Testis (tissue), 3 donors: ENCODE results near the gene UTP4. TPM values are rescaled to one million over a fixed set of nuclear protein-coding genes. Genes with fewer than 3 reads are reported as not detected.
"Not testable (repeated sequence)": the region's sequence is repeated elsewhere in the genome, so short reads cannot be mapped to it uniquely, and the experiment has no call there.

Experiments used
- DNase-seq: peaks from one replicate; pipeline ENCODE4 v3.0.0-alpha.2; 2019
- H3K27ac ChIP-seq, 2 donors: fragments of 200-600 bp; sonication (generic); one replicate each; pipeline ENCODE4 v1.5.1; 2019
- H3K27me3 ChIP-seq: fragments of 200-600 bp; sonication (generic); one replicate; pipeline ENCODE4 v1.5.1; 2019
- H3K36me3 ChIP-seq: fragments of 200-600 bp; sonication (generic); one replicate; pipeline ENCODE4 v1.5.1; 2017; ENCODE audit warnings: low read depth; ENCODE audit errors: missing control alignments
- H3K4me1 ChIP-seq: fragments of 200-600 bp; sonication (generic); one replicate; pipeline ENCODE4 v1.5.1; 2019
- H3K4me3 ChIP-seq, 2 donors: fragments of 200-600 bp; sonication (generic); one replicate each; pipeline ENCODE4 v1.5.1; 2017 to 2019
- H3K9me3 ChIP-seq: fragments of 200-600 bp; sonication (generic); one replicate; pipeline ENCODE4 v1.5.1; 2017
- POLR2A ChIP-seq: fragments of 450-650 bp; IDR thresholded peaks from one replicate; pipeline ENCODE4 v1.6.1; 2017; ENCODE audit warnings: antibody characterized with exemption, mild to moderate bottlenecking, moderate library complexity
- WGBS, 2 donors: methylation state at CpG; one replicate each; pipeline ENCODE4 v1.1.5; 2018; 5-methylcytosine and 5-hydroxymethylcytosine counted together
- intact Hi-C: fragments of 100-400 bp; cut with DNase I; formaldehyde crosslinking; loops from one replicate; pipeline ENCODE4 v1.15.1; 2023; ENCODE audit warnings: low total_unique reads
- polyA plus RNA-seq: library from polyadenylated mRNA; stranded (reverse); fragments of 350-450 nt; fragmentation: Illumina TruSeq; extraction: RNeasy Lipid Tissue Mini Kit (QIAGEN cat#74804); gene quantifications from one replicate; pipeline ENCODE4 v1.2.3, GENCODE V29; 2014; ENCODE audit warnings: low read depth, low replicate concordance; ENCODE audit not compliant: insufficient read depth
- total RNA-seq, 2 donors: library from RNA; depleted of rRNA; stranded (reverse); fragments of >200 nt; gene quantifications; one replicate each; pipeline ENCODE4 v1.2.3, GENCODE V29; 2016
- TF ChIP-seq, protein P1 (sequence below), 3 experiments: fragments of 450-650 bp in 2 of 3; fragments of 200-600 bp in 1 of 3; sonication (generic) in 1 of 3; IDR thresholded peaks; one replicate each; pipeline ENCODE4 v1.5.1; 2016 to 2019; ENCODE audit warnings: antibody characterized with exemption in 3 of 3, mild to moderate bottlenecking in 2 of 3, moderate library complexity in 1 of 3

UTP4 gene
- total and polyA plus RNA-seq, 3 donors from 2014 or later: 72.8 to 80.5 (median 78.3) TPM

DNA sequence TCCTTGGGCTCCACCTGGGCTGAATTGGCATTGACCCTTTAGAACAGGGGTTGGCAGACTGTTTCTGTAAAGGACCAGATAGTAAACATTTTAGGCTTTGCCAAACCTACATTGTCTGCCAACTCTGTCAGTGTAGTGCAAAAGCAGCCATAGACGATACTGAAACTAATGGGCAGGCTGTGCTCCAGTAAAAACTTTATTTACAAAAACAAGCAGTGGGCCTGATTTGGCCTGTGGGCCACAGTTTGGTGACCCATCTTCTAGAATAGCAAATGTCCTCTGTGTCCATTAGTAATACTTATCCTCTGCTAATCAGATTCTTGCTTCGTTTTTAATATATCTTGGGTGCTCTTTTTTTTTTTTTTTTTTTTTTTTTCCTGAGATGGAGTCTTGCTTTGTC is 6.2 kb downstream of the UTP4 start:
- DNase-seq: no peak
- peaks cover 4% of the 10 kb centered on the region for H3K36me3 ChIP-seq
- no peak for TF ChIP-seq POLR2A
- TF ChIP-seq, protein P1, sequence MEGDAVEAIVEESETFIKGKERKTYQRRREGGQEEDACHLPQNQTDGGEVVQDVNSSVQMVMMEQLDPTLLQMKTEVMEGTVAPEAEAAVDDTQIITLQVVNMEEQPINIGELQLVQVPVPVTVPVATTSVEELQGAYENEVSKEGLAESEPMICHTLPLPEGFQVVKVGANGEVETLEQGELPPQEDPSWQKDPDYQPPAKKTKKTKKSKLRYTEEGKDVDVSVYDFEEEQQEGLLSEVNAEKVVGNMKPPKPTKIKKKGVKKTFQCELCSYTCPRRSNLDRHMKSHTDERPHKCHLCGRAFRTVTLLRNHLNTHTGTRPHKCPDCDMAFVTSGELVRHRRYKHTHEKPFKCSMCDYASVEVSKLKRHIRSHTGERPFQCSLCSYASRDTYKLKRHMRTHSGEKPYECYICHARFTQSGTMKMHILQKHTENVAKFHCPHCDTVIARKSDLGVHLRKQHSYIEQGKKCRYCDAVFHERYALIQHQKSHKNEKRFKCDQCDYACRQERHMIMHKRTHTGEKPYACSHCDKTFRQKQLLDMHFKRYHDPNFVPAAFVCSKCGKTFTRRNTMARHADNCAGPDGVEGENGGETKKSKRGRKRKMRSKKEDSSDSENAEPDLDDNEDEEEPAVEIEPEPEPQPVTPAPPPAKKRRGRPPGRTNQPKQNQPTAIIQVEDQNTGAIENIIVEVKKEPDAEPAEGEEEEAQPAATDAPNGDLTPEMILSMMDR (IDR thresholded peaks at IDR 0.05): no peak
- H3K4me1 ChIP-seq: no peaks in the 10 kb centered on the region
- no peaks in the 10 kb centered on the region for H3K27me3 ChIP-seq
- H3K9me3 ChIP-seq: no peaks in the 10 kb centered on the region
- WGBS, 2 donors: 71 to 75% methylated on average over 2 of the region's 2 CpGs
- intact Hi-C loops: no loop called here
- no peak overlapping the region for H3K27ac ChIP-seq
- no peak overlapping the region for H3K4me3 ChIP-seq

DNA sequence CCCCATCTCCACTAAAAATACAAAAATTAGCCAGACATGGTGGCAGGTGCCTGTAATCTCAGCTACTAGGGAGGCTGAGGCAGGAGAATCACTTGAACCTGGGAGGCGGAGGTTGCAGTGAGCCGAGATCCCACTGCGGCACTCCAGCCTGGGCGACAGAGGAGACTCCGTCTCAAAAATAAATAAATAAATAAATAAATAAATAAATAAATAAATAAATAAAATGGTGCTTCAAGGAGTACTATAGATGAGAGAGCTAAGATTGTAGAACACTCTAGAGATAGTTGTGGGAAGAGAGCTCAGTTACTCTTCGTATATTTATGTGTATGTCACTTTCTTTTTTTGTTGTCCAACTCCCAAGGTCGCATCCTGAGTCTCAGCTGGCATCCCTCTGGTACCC is 7.0 kb downstream of the UTP4 start:
- H3K27ac ChIP-seq, H3K9me3 ChIP-seq, intact Hi-C loops, DNase-seq, H3K36me3 ChIP-seq, H3K4me3 ChIP-seq, H3K4me1 ChIP-seq, H3K27me3 ChIP-seq: not testable (repeated sequence)
- 91 to 96% methylated on average over 7 of the region's 7 CpGs for WGBS, 2 donors

DNA sequence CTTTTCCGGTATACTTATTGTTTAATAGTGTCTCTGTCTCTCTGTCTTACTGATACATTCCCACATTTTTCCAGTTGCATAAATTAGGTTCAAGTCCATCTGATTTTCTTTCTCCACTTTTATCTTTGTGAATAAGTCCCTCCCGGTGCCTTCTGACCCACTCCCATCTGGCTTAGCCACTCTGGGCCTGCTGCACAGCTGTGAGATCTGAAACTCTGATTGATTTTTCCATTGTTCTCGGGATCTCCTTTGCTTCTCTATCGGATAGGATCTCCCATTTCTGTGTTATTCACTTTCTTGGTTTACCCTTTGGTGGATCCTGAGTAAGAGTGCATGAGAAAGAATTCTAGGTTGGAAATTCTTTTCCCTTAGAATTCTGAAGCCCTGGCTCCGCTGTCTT is 8.6 kb downstream of the UTP4 start:
- intact Hi-C loops: no loop called here

DNA sequence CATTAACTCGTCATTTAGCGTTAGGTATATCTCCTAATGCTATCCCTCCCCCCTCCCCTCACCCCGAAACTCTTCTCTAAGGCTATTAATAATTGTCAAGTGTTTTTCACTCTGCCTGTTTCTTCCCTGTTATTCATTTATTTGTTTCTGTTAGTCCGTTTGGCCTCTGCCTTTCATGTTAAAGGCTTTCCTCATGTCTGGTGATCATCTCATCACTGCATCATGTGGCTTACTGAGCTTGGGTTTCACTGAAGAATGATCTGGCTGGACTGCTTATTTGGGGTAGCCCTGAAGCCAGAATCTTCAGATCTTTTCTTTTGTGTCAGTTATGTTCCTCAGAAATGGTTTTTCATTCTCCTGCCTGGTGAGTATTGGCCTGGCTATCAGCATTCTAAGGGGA is 9.5 kb downstream of the UTP4 start:
- Histone ChIP-seq H3K27me3 (no peaks in the 10 kb centered on the region), H3K4me1 (peaks cover 18% of the 10 kb centered on the region), H3K36me3 (peaks cover 4% of the 10 kb centered on the region), H3K27ac (no peak overlapping the region), H3K9me3 (no peaks in the 10 kb centered on the region), H3K4me3 (no peak overlapping the region)
- no peak for TF ChIP-seq POLR2A
- TF ChIP-seq, protein P1 (IDR thresholded peaks at IDR 0.05): no peak
- DNase-seq: no peak
- 91 to 97% methylated on average over 4 of the region's 4 CpGs for WGBS, 2 donors
- intact Hi-C loops: no loop called here

More for the DNA sequence above, 8.6 kb downstream of the UTP4 start:
- Histone ChIP-seq H3K27ac (no peak overlapping the region), H3K36me3 (peaks cover 4% of the 10 kb centered on the region), H3K9me3 (no peaks in the 10 kb centered on the region), H3K4me1 (peaks cover 14% of the 10 kb centered on the region), H3K4me3 (no peak overlapping the region), H3K27me3 (no peaks in the 10 kb centered on the region)
- no peak for TF ChIP-seq POLR2A
- TF ChIP-seq, protein P1 (IDR thresholded peaks at IDR 0.05): no peak
- no peak for DNase-seq
- WGBS, 2 donors: 86 to 89% methylated on average over 5 of the region's 5 CpGs

DNA sequence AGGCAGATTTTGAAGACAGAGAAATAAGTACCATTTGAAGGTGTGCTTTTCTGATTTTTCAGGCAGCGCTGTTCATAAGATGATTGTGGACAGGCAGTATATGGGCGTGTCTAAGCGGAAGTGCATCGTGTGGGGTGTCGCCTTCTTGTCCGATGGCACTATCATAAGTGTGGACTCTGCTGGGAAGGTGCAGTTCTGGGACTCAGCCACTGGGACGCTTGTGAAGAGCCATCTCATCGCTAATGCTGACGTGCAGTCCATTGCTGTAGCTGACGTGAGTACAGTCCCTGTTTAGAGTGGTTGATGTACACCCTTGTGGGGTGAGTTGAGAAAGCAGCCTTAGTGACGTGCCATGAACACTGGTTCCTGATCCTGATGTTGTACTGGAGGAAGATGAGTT is 10.7 kb downstream of the UTP4 start:
- TF ChIP-seq, protein P1 (IDR thresholded peaks at IDR 0.05): no peak
- TF ChIP-seq POLR2A: no peak
- Histone ChIP-seq H3K27ac (no peak overlapping the region), H3K27me3 (no peaks in the 10 kb centered on the region), H3K36me3 (peaks cover 4% of the 10 kb centered on the region), H3K4me1 (peaks cover 18% of the 10 kb centered on the region), H3K9me3 (no peaks in the 10 kb centered on the region), H3K4me3 (no peak overlapping the region)
- 84 to 86% methylated on average over 11 of the region's 11 CpGs for WGBS, 2 donors
- intact Hi-C loops: no loop called here
- no peak for DNase-seq
